Endodermal cell (in vitro differentiated cells): ENCODE measurements around the gene CDKN1C. TPM values are rescaled to one million over a fixed set of nuclear protein-coding genes. Genes with fewer than 3 reads are reported as not detected.
"Not testable (repeated sequence)": the region's sequence is repeated elsewhere in the genome, so short reads cannot be mapped to it uniquely, and the experiment has no call there.

Experiments
- DNase-seq: peaks from one replicate; pipeline ENCODE4 v3.0.0-alpha.2; 2017
- H3K27ac ChIP-seq: 2 replicates; pipeline ENCODE4 v1.5.1; 2013; ENCODE audit warnings: mild to moderate bottlenecking, low read depth, low read length, moderate library complexity
- H3K27me3 ChIP-seq: 2 replicates; pipeline ENCODE4 v1.6.1; 2013; ENCODE audit warnings: mild to moderate bottlenecking, low read length, moderate library complexity; ENCODE audit not compliant: insufficient read depth, control insufficient read depth, poor library complexity, severe bottlenecking
- H3K36me3 ChIP-seq: 2 replicates; pipeline ENCODE4 v1.7.0; 2013; ENCODE audit warnings: mild to moderate bottlenecking, low read length, moderate library complexity; ENCODE audit not compliant: control insufficient read depth, insufficient read depth
- H3K4me1 ChIP-seq: one replicate; pipeline ENCODE4 v1.7.0; 2013; ENCODE audit warnings: low read length; ENCODE audit not compliant: control insufficient read depth, insufficient read depth
- H3K4me3 ChIP-seq: 2 replicates; pipeline ENCODE4 v1.5.1; 2013; ENCODE audit warnings: mild to moderate bottlenecking, low read length, moderate library complexity
- H3K9ac ChIP-seq: 2 replicates; pipeline ENCODE4 v1.6.1; 2013; ENCODE audit warnings: mild to moderate bottlenecking, low read length, moderate library complexity; ENCODE audit not compliant: poor library complexity, severe bottlenecking; ENCODE audit errors: extremely low read depth
- H3K9me3 ChIP-seq: 2 replicates; pipeline ENCODE4 v1.6.1; 2013; ENCODE audit warnings: mild to moderate bottlenecking, low read length, moderate library complexity; ENCODE audit not compliant: control insufficient read depth
- H3K27ac Mint-ChIP-seq: 2 replicates; pipeline ENCODE4 v1.8.0; 2020; ENCODE audit warnings: mixed read lengths
- H3K27me3 Mint-ChIP-seq: 2 replicates; pipeline ENCODE4 v1.8.0; 2021; ENCODE audit warnings: mild to moderate bottlenecking, mixed read lengths; ENCODE audit not compliant: insufficient read depth
- H3K36me3 Mint-ChIP-seq: 2 replicates; pipeline ENCODE4 v1.8.0; 2020; ENCODE audit warnings: low read depth, mixed read lengths
- H3K4me1 Mint-ChIP-seq: 2 replicates; pipeline ENCODE4 v1.8.0; 2020; ENCODE audit warnings: mixed read lengths
- H3K4me3 Mint-ChIP-seq: 2 replicates; pipeline ENCODE4 v1.8.0; 2020; ENCODE audit warnings: mild to moderate bottlenecking, moderate library complexity, mixed read lengths
- H3K9me3 Mint-ChIP-seq: 2 replicates; pipeline ENCODE4 v1.8.0; 2020; ENCODE audit warnings: mild to moderate bottlenecking, mixed read lengths
- WGBS, 2 experiments: methylation state at CpG; one replicate each; pipeline versions ENCODE4 v1.1.5 to v1.1.7; 2013; ENCODE audit warnings: missing lambda C conversion rate in 2 of 2, mixed read lengths in 1 of 2; ENCODE audit not compliant: insufficient coverage in 1 of 2, insufficient read length in 1 of 2; 5-methylcytosine and 5-hydroxymethylcytosine counted together
- total RNA-seq, 2 donors: library from RNA; stranded (reverse); fragmentation: NEBNext Ultra II Directional in 1 of 2; extraction: Animal tissue kit (Norgen Biotek cat#: 25700) in 1 of 2; gene quantifications; 2 replicates in 1 of 2; 3 replicates in 1 of 2; pipeline ENCODE4 v1.2.1, GENCODE V29; 2021
- TF ChIP-seq, protein P1 (sequence below): fragments of 200-600 bp; sonication (generic); conservative IDR thresholded peaks from 2 replicates; pipeline ENCODE4 v1.5.0; 2021; ENCODE audit warnings: antibody characterized with exemption, mild to moderate bottlenecking

CDKN1C gene
- total RNA-seq, 2 donors from 2014 or later, result 37.6 to 60.9 TPM

DNA sequence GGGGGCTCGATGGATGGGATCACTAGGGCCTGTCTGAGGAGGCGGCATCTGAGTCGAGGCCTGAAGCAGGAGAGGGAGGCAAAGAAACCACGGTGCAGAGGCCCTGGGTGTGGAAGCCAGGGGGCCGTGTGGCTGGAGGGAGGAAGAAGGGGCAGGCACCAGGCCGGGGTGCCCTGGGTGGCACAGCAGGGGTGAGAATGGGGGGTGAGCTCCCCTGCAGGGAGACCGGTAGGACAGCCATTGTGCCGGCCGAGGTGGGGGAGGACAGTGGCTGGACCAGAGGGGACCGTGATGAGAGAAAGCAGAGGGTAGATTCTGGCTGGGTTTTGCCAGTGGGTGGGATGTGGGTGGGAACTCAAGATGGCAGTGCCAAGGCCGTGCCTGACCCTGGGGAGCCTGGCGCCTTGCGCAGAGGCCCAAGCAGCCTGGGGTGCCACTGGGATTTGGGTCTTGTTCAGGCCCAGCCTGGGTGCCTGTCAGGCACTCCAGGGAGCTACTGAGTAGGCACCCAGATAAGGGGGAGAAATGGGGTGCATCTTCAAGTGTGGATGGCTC, 24.9 kb upstream of the CDKN1C start:
- Histone ChIP-seq H3K4me3 (no peak overlapping the region), H3K9ac (no peak overlapping the region), H3K9me3 (no peaks in the 10 kb centered on the region), H3K4me1 (no peaks in the 10 kb centered on the region), H3K36me3 (no peaks in the 10 kb centered on the region), H3K27me3 (no peaks in the 10 kb centered on the region), H3K27ac (no peak overlapping the region)
- WGBS, 2 experiments, result 87 to 91% methylated on average over 10 to 13 of the region's 13 CpGs
- peaks cover 9% of the 10 kb centered on the region for H3K9me3 Mint-ChIP-seq
- TF ChIP-seq, protein P1, sequence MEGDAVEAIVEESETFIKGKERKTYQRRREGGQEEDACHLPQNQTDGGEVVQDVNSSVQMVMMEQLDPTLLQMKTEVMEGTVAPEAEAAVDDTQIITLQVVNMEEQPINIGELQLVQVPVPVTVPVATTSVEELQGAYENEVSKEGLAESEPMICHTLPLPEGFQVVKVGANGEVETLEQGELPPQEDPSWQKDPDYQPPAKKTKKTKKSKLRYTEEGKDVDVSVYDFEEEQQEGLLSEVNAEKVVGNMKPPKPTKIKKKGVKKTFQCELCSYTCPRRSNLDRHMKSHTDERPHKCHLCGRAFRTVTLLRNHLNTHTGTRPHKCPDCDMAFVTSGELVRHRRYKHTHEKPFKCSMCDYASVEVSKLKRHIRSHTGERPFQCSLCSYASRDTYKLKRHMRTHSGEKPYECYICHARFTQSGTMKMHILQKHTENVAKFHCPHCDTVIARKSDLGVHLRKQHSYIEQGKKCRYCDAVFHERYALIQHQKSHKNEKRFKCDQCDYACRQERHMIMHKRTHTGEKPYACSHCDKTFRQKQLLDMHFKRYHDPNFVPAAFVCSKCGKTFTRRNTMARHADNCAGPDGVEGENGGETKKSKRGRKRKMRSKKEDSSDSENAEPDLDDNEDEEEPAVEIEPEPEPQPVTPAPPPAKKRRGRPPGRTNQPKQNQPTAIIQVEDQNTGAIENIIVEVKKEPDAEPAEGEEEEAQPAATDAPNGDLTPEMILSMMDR, result no peak
- H3K4me3 Mint-ChIP-seq, result no peak overlapping the region
- DNase-seq, result no peak
- peaks cover 14% of the 10 kb centered on the region for H3K36me3 Mint-ChIP-seq
- H3K27me3 Mint-ChIP-seq, result peaks cover 4% of the 10 kb centered on the region
- peak overlapping the region; percentile 23 for H3K27ac Mint-ChIP-seq
- peaks cover 5% of the 10 kb centered on the region for H3K4me1 Mint-ChIP-seq

DNA sequence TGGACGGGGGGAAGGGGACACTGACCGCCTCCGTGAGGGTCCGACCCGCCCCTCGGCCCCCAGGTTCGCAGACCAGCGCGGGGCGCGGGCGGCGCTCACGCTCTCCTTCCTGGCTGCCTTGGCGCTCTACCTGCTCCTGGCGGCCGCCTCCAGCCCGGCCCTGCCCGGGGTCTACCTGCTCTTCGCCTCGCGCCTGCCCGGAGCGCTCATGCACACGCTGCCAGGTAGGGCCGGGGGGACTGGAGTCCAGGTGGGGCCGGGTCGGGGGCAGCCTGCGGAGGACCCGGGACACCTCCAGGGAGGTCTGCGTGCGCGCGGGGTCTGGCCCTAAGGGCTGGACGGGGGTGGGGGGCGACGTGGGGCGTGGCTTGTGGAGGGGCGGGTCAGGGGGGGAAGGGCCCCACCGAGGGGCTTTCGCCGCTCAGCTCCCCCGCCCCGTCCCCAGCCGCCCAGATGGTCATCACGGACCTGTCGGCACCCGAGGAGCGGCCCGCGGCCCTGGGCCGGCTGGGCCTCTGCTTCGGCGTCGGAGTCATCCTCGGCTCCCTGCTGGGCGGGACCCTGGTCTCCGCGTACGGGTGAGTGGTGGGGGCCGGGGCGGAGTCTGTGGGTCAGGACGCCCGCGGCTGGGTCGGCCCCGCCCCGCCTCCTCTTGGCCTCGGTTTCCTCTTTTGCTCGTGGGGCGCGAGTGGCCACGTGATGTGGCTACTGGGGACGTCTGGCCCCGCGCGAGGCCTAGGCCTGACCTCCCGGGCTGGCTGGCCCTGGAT, 23.7 kb upstream of the CDKN1C start:
- H3K4me3 ChIP-seq, result no peak overlapping the region
- peaks cover 23% of the 10 kb centered on the region for H3K36me3 Mint-ChIP-seq
- 73 to 77% methylated on average over 35 to 77 of the region's 78 CpGs for WGBS, 2 experiments

DNA sequence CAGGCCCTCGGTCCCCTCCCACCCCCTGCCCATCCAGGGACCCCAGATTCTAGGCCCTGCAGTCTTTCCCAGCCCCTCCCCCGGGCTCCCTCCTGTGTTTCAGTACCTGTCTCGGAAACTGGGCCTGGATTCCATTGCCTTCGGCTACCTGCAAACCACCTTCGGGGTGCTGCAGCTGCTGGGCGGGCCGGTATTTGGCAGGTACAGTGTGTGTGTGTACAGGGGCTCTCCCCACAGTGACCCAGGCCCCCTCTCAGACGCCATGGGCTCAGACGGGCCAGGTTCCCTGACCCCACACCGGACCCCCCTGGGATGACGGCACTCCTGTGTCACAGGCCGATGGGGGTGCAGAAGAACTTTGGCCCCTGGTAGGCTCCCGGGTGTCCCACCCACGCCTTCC, 22.6 kb upstream of the CDKN1C start:
- WGBS, 2 experiments, result 92 to 93% methylated on average over 5 to 14 of the region's 14 CpGs
- Mint-ChIP-seq H3K36me3 (peaks cover 23% of the 10 kb centered on the region), H3K4me1 (peaks cover 2% of the 10 kb centered on the region), H3K4me3 (no peak overlapping the region), H3K27ac (no peak overlapping the region), H3K27me3 (peaks cover 5% of the 10 kb centered on the region), H3K9me3 (peaks cover 14% of the 10 kb centered on the region)
- Histone ChIP-seq H3K4me3 (no peak overlapping the region), H3K9me3 (no peaks in the 10 kb centered on the region), H3K27me3 (no peaks in the 10 kb centered on the region), H3K27ac (no peak overlapping the region), H3K4me1 (no peaks in the 10 kb centered on the region), H3K36me3 (no peaks in the 10 kb centered on the region), H3K9ac (no peak overlapping the region)
- TF ChIP-seq, protein P1, result no peak
- DNase-seq, result no peak

More for the DNA sequence above, 23.7 kb upstream of the CDKN1C start:
- no peak overlapping the region for H3K27ac ChIP-seq
- Mint-ChIP-seq H3K27me3 (peaks cover 5% of the 10 kb centered on the region), H3K4me1 (peaks cover 5% of the 10 kb centered on the region), H3K4me3 (no peak overlapping the region), H3K9me3 (peaks cover 14% of the 10 kb centered on the region), H3K27ac (no peak overlapping the region)
- no peaks in the 10 kb centered on the region for H3K36me3 ChIP-seq
- TF ChIP-seq, protein P1, result no peak
- H3K4me1 ChIP-seq, result no peaks in the 10 kb centered on the region
- H3K27me3 ChIP-seq, result no peaks in the 10 kb centered on the region
- H3K9me3 ChIP-seq, result no peaks in the 10 kb centered on the region
- no peak overlapping the region for H3K9ac ChIP-seq
- DNase-seq, result no peak

DNA sequence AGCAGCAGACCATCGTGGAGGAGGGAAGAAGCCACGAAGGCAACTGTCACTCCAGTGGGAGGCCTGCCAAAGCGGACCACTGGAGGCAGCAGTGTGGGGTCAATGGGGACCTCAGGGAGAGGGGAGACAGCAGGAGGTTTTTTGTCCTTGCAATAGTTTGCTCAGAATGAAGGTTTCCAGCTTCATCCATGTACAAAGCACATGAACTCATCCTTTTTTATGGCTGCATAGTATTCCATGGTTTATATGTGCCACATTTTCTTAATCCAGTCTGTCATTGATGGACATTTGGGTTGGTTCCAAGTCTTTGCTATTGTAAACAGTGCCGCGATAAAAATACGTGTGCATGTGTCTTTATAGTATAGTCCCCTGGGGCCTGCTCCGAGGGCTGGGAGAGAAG, 19.7 kb upstream of the CDKN1C start:
- not testable (repeated sequence) for H3K36me3 ChIP-seq, H3K4me1 Mint-ChIP-seq, H3K27ac Mint-ChIP-seq, H3K4me3 ChIP-seq, H3K9ac ChIP-seq, H3K9me3 ChIP-seq, H3K27me3 ChIP-seq, H3K4me1 ChIP-seq, DNase-seq, H3K27ac ChIP-seq, H3K4me3 Mint-ChIP-seq
- WGBS, 2 experiments, result 94 to 97% methylated on average over 7 of the region's 7 CpGs
- H3K9me3 Mint-ChIP-seq, result peaks cover 14% of the 10 kb centered on the region
- peaks cover 10% of the 10 kb centered on the region for H3K27me3 Mint-ChIP-seq
- H3K36me3 Mint-ChIP-seq, result peaks cover 23% of the 10 kb centered on the region
